H9 (cell line): ENCODE results near the gene TMEM190. TPM values are rescaled to one million over a fixed set of nuclear protein-coding genes. Genes with fewer than 3 reads are reported as not detected.

Experiments
- DNase-seq: peaks from one replicate; pipeline ENCODE4 v3.0.0-alpha.2; 2017
- H2AFZ ChIP-seq: one replicate; pipeline ENCODE4 v1.6.1; 2013; ENCODE audit warnings: mild to moderate bottlenecking, low read length, control low read depth, moderate library complexity
- H2AK5ac ChIP-seq: 2 replicates; pipeline ENCODE4 v1.6.1; 2013; ENCODE audit warnings: low read length, control low read depth, mixed read lengths; ENCODE audit not compliant: insufficient read length
- H2BK120ac ChIP-seq: one replicate; pipeline ENCODE4 v1.6.1; 2013; ENCODE audit warnings: low read depth, mild to moderate bottlenecking, low read length, control low read depth, inconsistent platforms; ENCODE audit not compliant: poor library complexity, severe bottlenecking
- H2BK12ac ChIP-seq: 2 replicates; pipeline ENCODE4 v1.6.1; 2013; ENCODE audit warnings: low read length, control low read depth, mixed read lengths, low read depth; ENCODE audit not compliant: insufficient read length
- H2BK15ac ChIP-seq: 2 replicates; pipeline ENCODE4 v1.6.1; 2013; ENCODE audit warnings: low read depth, low read length, control low read depth
- H2BK20ac ChIP-seq: one replicate; pipeline ENCODE4 v1.6.1; 2013; ENCODE audit warnings: low read depth, mild to moderate bottlenecking, low read length, control low read depth, inconsistent platforms; ENCODE audit not compliant: poor library complexity, severe bottlenecking
- H2BK5ac ChIP-seq: 2 replicates; pipeline ENCODE4 v1.6.1; 2013; ENCODE audit warnings: low read length, control low read depth, mixed read lengths; ENCODE audit not compliant: insufficient read length
- H3K14ac ChIP-seq: 2 replicates; pipeline ENCODE4 v1.6.1; 2013; ENCODE audit warnings: low read length, control low read depth; ENCODE audit not compliant: insufficient read depth
- H3K18ac ChIP-seq: 2 replicates; pipeline ENCODE4 v1.6.1; 2013; ENCODE audit warnings: low read depth, mild to moderate bottlenecking, mixed read lengths, low read length, control low read depth; ENCODE audit not compliant: insufficient read length
- H3K23ac ChIP-seq: 2 replicates; pipeline ENCODE4 v1.6.1; 2013; ENCODE audit warnings: low read length, control low read depth, mixed read lengths, low read depth; ENCODE audit not compliant: insufficient read length
- H3K23me2 ChIP-seq: 2 replicates; pipeline ENCODE4 v1.6.1; 2013; ENCODE audit warnings: low read depth, mild to moderate bottlenecking, mixed read lengths, low read length, control low read depth; ENCODE audit not compliant: insufficient read length, poor library complexity, severe bottlenecking
- H3K27ac ChIP-seq: 2 replicates; pipeline ENCODE4 v1.5.1; 2013; ENCODE audit warnings: low read length, control low read depth, mixed read lengths, low read depth; ENCODE audit not compliant: insufficient read length
- H3K27me3 ChIP-seq: 2 replicates; pipeline ENCODE4 v1.6.1; 2013; ENCODE audit warnings: low read length, control low read depth, inconsistent platforms; ENCODE audit not compliant: insufficient read depth
- H3K4ac ChIP-seq: 2 replicates; pipeline ENCODE4 v1.6.1; 2013; ENCODE audit warnings: low read depth, mild to moderate bottlenecking, control low read depth, inconsistent platforms, low read length, moderate library complexity
- H3K4me1 ChIP-seq: 2 replicates; pipeline ENCODE4 v1.6.1; 2013; ENCODE audit warnings: low read length, control low read depth, inconsistent platforms; ENCODE audit not compliant: insufficient read depth
- H3K4me2 ChIP-seq: 2 replicates; pipeline ENCODE4 v1.6.1; 2013; ENCODE audit warnings: low read length, control low read depth, mixed read lengths; ENCODE audit not compliant: insufficient read length, insufficient read depth
- H3K56ac ChIP-seq: 2 replicates; pipeline ENCODE4 v1.6.1; 2013; ENCODE audit warnings: low read depth, mild to moderate bottlenecking, mixed read lengths, low read length, control low read depth; ENCODE audit not compliant: insufficient read length
- H3K79me1 ChIP-seq: 2 replicates; pipeline ENCODE4 v1.6.1; 2013; ENCODE audit warnings: low read depth, mild to moderate bottlenecking, moderate library complexity, low read length, control low read depth, inconsistent platforms; ENCODE audit not compliant: insufficient read depth, poor library complexity, severe bottlenecking
- H3K79me2 ChIP-seq: 2 replicates; pipeline ENCODE4 v1.6.1; 2013; ENCODE audit warnings: low read length, control low read depth, inconsistent platforms; ENCODE audit not compliant: insufficient read depth
- H3K9ac ChIP-seq: 2 replicates; pipeline ENCODE4 v1.6.1; 2013; ENCODE audit warnings: low read length, control low read depth, mixed read lengths; ENCODE audit not compliant: insufficient read length; ENCODE audit errors: extremely low read depth
- H3K9me3 ChIP-seq: one replicate; pipeline ENCODE4 v1.6.1; 2013; ENCODE audit warnings: low read depth, low read length, inconsistent platforms; ENCODE audit not compliant: control insufficient read depth
- H3T11ph ChIP-seq: one replicate; pipeline ENCODE4 v1.6.1; 2013; ENCODE audit warnings: mild to moderate bottlenecking, low read length, control low read depth, inconsistent platforms
- H4K20me1 ChIP-seq: one replicate; pipeline ENCODE4 v1.6.1; 2013; ENCODE audit not compliant: control insufficient read depth, insufficient read length, insufficient read depth
- H4K5ac ChIP-seq: 2 replicates; pipeline ENCODE4 v1.6.1; 2013; ENCODE audit warnings: low read depth, mild to moderate bottlenecking, mixed read lengths, low read length, control low read depth; ENCODE audit not compliant: insufficient read length
- H4K8ac ChIP-seq: replicated peaks from 2 replicates; pipeline ENCODE4 v1.6.1; 2013; ENCODE audit warnings: low read length, control low read depth, mixed read lengths, low read depth; ENCODE audit not compliant: insufficient read length
- H4K91ac ChIP-seq: 2 replicates; pipeline ENCODE4 v1.6.1; 2013; ENCODE audit warnings: low read depth, mild to moderate bottlenecking, moderate library complexity, mixed read lengths, low read length, control low read depth; ENCODE audit not compliant: insufficient read length
- H3K27ac Mint-ChIP-seq, 3 experiments: 2 replicates in 2 of 3; 3 replicates in 1 of 3; pipeline ENCODE4 v1.8.0; 2020 to 2021; ENCODE audit warnings: mixed read lengths in 3 of 3, mild to moderate bottlenecking in 1 of 3, moderate library complexity in 1 of 3
- H3K27me3 Mint-ChIP-seq: 2 replicates; pipeline ENCODE4 v1.8.0; 2021; ENCODE audit warnings: low read depth, mild to moderate bottlenecking, moderate library complexity, mixed read lengths
- H3K36me3 Mint-ChIP-seq, 3 experiments: 2 replicates in 2 of 3; 3 replicates in 1 of 3; pipeline ENCODE4 v1.8.0; 2020 to 2021; ENCODE audit warnings: low read depth in 3 of 3, mixed read lengths in 3 of 3; ENCODE audit not compliant: insufficient read depth in 1 of 3
- H3K4me1 Mint-ChIP-seq, 2 experiments: 2 replicates each; pipeline ENCODE4 v1.8.0; 2020; ENCODE audit warnings: mixed read lengths in 2 of 2
- H3K4me3 Mint-ChIP-seq, 2 experiments: 2 replicates in 1 of 2; 3 replicates in 1 of 2; pipeline ENCODE4 v1.8.0; 2020 to 2021; ENCODE audit warnings: mild to moderate bottlenecking in 2 of 2, mixed read lengths in 2 of 2, moderate library complexity in 1 of 2
- H3K9me3 Mint-ChIP-seq, 2 experiments: 2 replicates in 1 of 2; 3 replicates in 1 of 2; pipeline ENCODE4 v1.8.0; 2020; ENCODE audit warnings: mild to moderate bottlenecking in 2 of 2, mixed read lengths in 2 of 2, moderate library complexity in 1 of 2
- WGBS: extraction: QIAGEN DNeasy Blood & Tissue Kit; methylation state at CpG from one replicate; pipeline ENCODE4 v1.1.7; 2013; ENCODE audit warnings: missing lambda C conversion rate, low lambda C conversion rate, mixed read lengths; ENCODE audit not compliant: insufficient read length; ENCODE audit errors: extremely low coverage; 5-methylcytosine and 5-hydroxymethylcytosine counted together
- total RNA-seq: library from RNA; stranded (reverse); gene quantifications from 2 replicates; pipeline ENCODE4 v1.2.1, GENCODE V29; 2021
- TF ChIP-seq, protein P1 (sequence below): fragments of 200-600 bp; sonication (generic); conservative IDR thresholded peaks from 3 replicates; pipeline ENCODE4 v1.8.0; 2021; ENCODE audit warnings: antibody characterized with exemption, mild to moderate bottlenecking

TMEM190 gene
- total RNA-seq, 1 experiment from 2014 or later = 1.5 TPM

DNA sequence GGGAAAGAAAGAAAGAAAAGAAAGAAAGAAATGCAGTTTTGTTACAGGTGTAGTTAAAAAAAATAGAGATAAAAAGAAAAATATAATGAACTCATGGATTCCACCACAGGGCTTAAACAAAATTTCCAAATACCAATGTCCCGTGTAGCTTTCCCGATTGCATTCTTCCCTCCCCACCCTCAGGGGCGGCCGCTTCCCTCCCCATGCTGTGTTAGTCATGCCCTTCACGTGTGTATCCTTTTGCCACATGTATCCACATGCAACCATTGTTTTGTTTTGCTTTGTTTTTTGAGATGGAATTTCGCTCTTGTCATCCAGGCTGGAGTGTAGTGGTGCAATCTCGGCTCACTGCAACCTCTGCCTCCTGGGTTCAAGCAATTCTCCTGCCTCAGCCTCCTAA lies 40.5 kb upstream of the TMEM190 start:
- Mint-ChIP-seq H3K27ac (peak overlapping the region in 1 of 3 experiments; percentile 6; a peak in 1 of 7 replicates), H3K36me3 (no peaks in the 10 kb centered on the region; a peak in 1 of 7 replicates)
- no CpG with 5 or more reads among the region's 7 CpGs for WGBS

More for the DNA sequence above, 40.5 kb upstream of the TMEM190 start:
- H3K14ac ChIP-seq = no peak overlapping the region
- no peak overlapping the region for H2AFZ ChIP-seq
- no peaks in the 10 kb centered on the region for H3K9me3 ChIP-seq
- Mint-ChIP-seq H3K4me3 (no peak overlapping the region), H3K4me1 (peaks cover 7 to 15% of the 10 kb centered on the region in 2 experiments), H3K9me3 (no peaks in the 10 kb centered on the region; a peak in 1 of 5 replicates), H3K27me3 (peaks cover 26% of the 10 kb centered on the region)
- H3K23me2 ChIP-seq = peaks cover 17% of the 10 kb centered on the region
- H2AK5ac ChIP-seq = no peak overlapping the region
- TF ChIP-seq, protein P1, sequence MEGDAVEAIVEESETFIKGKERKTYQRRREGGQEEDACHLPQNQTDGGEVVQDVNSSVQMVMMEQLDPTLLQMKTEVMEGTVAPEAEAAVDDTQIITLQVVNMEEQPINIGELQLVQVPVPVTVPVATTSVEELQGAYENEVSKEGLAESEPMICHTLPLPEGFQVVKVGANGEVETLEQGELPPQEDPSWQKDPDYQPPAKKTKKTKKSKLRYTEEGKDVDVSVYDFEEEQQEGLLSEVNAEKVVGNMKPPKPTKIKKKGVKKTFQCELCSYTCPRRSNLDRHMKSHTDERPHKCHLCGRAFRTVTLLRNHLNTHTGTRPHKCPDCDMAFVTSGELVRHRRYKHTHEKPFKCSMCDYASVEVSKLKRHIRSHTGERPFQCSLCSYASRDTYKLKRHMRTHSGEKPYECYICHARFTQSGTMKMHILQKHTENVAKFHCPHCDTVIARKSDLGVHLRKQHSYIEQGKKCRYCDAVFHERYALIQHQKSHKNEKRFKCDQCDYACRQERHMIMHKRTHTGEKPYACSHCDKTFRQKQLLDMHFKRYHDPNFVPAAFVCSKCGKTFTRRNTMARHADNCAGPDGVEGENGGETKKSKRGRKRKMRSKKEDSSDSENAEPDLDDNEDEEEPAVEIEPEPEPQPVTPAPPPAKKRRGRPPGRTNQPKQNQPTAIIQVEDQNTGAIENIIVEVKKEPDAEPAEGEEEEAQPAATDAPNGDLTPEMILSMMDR = no peak
- no peak overlapping the region for H3K9ac ChIP-seq
- no peaks in the 10 kb centered on the region for H3K79me1 ChIP-seq
- H3K4me1 ChIP-seq = no peaks in the 10 kb centered on the region; the same call in 1 of the 2 replicates
- H3K56ac ChIP-seq = no peak overlapping the region
- no peak overlapping the region for H3T11ph ChIP-seq
- no peak overlapping the region for H2BK12ac ChIP-seq
- DNase-seq = no peak
- H4K20me1 ChIP-seq = no peaks in the 10 kb centered on the region
- H4K8ac ChIP-seq = no peak overlapping the region
- H4K91ac ChIP-seq = no peak overlapping the region
- no peak overlapping the region for H3K23ac ChIP-seq
- H3K79me2 ChIP-seq = no peaks in the 10 kb centered on the region
- no peaks in the 10 kb centered on the region; the same call in 1 of the 2 replicates for H3K27me3 ChIP-seq
- H3K18ac ChIP-seq = no peak overlapping the region
- no peak overlapping the region for H3K4me2 ChIP-seq
- no peak overlapping the region for H3K4ac ChIP-seq
- no peak overlapping the region for H4K5ac ChIP-seq
- H3K27ac ChIP-seq = no peak overlapping the region
- H2BK120ac ChIP-seq = no peak overlapping the region
- no peak overlapping the region for H2BK15ac ChIP-seq
- H2BK5ac ChIP-seq = no peak overlapping the region
- H2BK20ac ChIP-seq = no peak overlapping the region
